Lower leg skin (tissue), 3 donors: ENCODE measurements around the gene CLSTN1.

ENCODE experiments used
- CTCF ChIP-seq, 3 donors: fragments of 450-650 bp; IDR thresholded peaks; one replicate each; pipeline ENCODE4 v1.5.1; 2016; ENCODE audit warnings: antibody characterized with exemption in 3 of 3, mild to moderate bottlenecking in 3 of 3, moderate library complexity in 2 of 3
- POLR2A ChIP-seq, 2 donors: fragments of 450-650 bp; IDR thresholded peaks; one replicate each; pipeline ENCODE4 v1.6.1; 2016 to 2017; ENCODE audit warnings: antibody characterized with exemption in 2 of 2, mild to moderate bottlenecking in 1 of 2, moderate library complexity in 1 of 2

GRCh38 chr1:9827558-9828185 lies 3.9 kb upstream of the CLSTN1 start:
- TF ChIP-seq CTCF (IDR thresholded peaks at IDR 0.05) = no peak
- TF ChIP-seq POLR2A (IDR thresholded peaks at IDR 0.05) = no peak
